Measurements from ENCODE around the gene BTNL8.

Gene BTNL8

DNA sequence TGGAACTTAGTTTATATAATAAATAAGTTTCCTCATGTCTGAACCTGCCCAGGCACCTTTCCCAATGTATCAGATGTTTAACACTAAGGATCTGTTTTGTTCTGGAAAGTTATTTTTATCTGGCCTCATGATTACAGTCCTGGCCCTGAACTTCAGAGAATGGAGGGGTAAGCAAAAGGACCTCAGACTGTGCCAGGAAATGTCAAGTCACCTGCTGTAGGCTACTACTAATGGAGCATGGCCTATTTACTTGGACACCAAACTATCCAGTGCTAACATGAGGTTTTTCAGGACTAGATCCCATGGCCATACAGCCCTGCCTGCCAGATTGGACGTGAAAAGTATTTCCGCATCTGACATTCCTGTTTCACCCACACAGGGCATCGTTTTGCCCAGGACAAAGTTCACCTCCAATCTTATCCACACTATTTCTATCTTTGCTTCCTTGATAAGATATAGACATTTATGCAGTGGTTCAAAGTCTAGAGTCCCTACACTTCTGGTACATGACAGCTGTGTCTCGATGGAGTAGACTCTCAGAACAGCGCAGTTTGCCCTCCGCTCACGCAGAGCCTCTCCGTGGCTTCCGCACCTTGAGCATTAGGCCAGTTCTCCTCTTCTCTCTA lies at the start of gene BTNL8:
Gene BTNL8 (plus strand): TSS at position 539 of the 626 bp plus-strand sequence. CDS start 152 bp downstream, outside the sequence.
- no peak for DNase-seq

DNA sequence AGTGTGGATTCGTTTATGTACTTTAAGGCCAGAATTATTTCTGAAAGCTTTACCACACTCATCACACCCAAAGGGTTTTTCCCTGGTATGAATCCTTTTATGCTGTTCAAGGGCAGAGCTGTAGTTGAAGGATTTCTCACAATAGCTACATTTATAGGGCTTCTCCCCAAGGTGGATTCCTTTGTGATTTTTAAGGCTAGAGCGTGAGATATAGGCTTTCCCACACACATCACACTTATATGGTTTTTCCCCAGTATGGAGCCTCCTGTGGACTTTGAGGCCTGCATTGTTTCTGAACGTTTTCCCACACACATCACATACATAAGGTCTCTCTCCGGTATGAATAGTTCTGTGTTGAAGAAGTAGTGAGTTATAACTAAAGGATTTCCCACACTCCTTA lies 49.1 kb upstream of the BTNL8 start:
- no peak for DNase-seq

GRCh38 chr5:180850434-180851078 lies 48.4 kb upstream of the BTNL8 start:
- no peak for DNase-seq

DNA sequence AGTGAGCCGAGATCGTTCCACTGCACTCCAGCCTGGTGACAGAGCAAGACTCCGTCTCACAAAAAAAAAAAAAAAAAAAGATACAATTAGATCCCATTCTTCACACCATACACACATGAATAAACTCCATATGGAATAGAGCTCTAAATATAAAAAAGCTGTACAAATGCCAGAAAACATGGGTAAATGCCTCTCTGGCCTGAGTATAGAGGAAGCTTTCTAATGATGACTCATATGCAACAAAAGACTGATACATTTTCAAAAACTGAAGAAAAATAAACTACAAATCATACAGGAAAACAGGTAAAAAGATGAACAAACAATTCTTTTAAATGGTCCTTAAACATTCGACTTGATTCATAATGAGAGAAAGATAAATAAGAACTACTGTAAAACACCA lies 46.5 kb upstream of the BTNL8 start:
- DNase-seq = no peak

- DNase-seq = no peak
Observed at GRCh38 chr5:180853121-180853847, 45.7 kb upstream of the BTNL8 start.

- no peak for DNase-seq
Observed at GRCh38 chr5:180853848-180854176, 45.1 kb upstream of the BTNL8 start.

GRCh38 chr5:180858586-180858985 lies 40.4 kb upstream of the BTNL8 start:
- DNase-seq = no peak

DNA sequence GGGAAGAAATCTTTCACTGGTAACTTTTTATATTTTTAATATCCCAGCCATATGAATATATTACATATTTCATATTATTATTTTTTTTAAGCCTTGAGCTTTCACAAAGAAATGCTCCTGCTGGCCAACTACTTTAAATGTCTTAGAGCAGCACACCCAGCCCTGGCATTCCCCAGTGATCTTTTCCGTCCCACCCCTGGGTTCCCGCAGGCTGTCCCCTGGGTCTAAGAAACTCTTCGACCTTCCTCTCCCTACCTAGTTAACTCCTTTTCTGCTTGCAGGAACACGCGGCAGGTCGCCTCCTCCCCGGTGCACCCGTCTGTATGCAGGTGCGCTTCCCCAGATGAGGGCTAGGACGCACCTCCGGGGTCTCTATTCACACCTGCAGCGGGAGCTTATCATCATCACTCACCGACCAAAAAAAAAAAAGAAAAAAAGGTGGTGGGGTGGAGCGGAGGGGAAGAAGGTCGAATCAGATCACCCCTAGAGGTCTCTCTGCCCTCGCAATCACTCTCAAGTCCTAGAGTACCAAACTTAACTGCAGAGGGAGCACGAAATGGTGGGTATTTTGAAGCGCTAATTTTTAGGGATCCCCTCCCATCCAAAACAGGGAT lies 38.6 kb upstream of the BTNL8 start:
- DNase-seq = peak; percentile 67

DNA sequence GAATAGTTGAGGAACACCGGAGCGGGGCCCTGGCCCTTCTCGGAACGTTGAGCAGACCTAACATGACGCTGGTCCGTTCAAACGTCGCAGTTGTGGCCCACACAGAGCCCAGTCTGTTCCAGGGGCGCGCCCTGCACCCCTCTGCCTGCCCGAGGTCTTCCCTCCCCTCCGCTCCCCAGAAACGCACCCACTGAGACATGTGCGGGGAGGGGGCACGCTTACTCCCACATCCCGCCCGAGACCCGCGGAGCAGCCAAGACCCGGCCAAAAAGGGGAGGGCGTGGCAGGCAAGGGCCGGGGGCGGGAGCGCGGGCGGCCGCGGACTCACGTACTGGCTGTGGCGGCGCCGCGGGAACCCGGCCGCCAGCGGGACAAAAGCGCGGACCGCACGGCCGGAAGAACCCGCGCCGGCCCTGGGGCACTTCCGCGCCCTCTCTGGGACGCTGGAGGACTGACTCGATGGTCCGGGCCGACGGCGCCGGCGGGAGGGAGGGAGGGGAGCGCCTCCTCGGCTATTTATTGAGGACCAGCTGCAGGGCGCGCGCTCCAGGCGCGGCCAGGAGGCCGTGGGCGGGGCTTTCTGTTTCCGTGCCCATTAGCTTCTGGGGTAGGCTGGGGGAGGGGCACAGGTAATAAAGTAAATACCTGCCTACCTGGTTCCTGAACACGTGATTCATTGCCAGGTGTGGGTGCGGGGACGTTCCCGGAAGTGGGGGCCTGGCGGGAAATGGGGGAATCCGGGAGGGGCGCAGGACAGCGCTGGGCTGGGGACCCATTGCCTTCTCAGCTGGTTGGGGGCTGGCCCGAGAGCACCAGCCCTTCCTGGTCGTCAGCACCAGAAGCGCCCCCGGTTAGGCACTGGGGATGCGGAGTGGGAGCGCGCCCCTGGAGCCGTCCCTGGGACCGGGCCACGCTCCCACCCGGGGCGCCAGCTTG lies 37.8 kb upstream of the BTNL8 start, which contains the start of gene ZFP62:
Gene ZFP62 (minus strand): TSS at position 390 of the 936 bp plus-strand sequence. CDS start 57 bp downstream, at position 333.
- peak; percentile 93 for DNase-seq

DNA sequence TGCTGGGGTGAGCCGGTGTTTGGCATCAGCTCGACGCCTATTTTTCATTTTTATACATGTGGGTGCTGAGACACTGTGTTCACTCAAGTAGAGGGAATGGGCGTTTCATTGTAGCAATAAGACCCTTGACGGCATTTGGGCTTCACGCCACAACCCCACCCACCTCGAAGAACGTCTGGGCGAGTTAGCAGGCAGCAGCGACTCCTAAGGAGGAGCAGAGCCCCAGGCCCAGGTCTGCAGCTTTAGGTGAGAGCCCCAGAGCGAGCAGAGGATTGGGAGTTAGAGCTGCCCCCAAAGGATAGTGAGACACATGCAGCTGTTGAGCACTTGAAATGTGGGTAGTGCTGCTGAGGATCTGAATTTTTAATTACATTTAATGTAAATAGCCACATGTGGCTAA lies 36.3 kb upstream of the BTNL8 start:
- DNase-seq = no peak

GRCh38 chr5:180865981-180866695 lies 32.8 kb upstream of the BTNL8 start:
- no peak for DNase-seq

GRCh38 chr5:180866985-180867384 lies 32.0 kb upstream of the BTNL8 start:
- no peak for DNase-seq

- peak; percentile 70 for DNase-seq
Observed at GRCh38 chr5:180868960-180869359, 30.0 kb upstream of the BTNL8 start.

DNA sequence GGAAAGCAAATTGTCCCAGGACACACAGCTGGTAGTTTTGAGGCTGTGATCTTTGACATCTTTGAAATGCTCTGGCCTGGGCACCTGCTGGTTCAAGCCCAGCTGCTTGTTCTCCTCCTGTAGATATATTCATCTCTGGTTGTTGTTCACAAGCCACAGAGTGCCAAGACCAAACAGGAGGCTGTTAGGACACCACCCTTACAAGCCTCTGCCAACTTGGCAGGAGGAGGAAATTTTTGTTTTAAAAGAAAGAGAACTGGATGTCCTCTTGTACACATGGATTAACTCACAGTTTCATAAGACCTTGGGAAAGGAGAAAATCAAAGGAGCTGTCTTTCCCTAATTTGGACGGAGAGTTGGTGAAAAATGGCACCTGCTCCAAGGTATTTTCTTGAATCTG lies 29.4 kb upstream of the BTNL8 start:
- DNase-seq = no peak

DNA sequence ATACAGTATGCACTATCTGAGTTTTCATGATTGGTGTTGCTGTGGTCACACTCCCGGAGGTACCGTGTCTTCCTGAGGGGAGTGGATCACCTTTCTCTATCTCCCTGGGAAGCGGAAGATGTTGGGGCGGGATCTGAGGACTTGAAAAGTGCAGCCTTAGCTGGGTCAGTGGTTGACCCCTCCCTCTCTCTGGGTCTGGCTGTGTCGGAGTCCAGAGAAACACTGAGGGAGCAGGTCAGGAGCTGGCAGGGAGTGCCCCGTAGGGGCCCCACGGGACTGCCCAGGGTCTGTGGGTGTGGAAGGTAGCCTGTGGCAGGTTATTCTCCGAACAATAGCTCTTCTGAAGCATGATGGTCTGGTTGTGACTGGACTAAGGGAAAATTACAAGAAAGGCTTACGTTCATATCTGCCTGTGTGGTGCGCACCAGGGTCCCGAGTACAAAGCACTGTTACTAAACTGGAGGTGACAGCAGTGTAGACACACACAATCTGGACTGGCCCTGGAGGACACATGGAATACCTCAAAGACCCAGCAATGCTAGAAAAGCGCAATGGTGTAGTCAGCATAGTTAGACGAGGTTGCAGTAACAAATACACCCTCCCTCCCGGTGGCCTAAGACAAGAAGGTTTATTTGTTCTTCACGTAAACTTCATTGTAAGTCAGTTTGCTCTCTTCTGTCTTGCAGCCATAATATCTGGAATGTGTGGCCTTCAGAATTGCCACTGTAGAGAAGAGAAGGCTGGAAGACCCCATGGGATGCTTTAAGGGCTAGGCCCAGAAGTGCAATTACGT lies 28.5 kb upstream of the BTNL8 start:
- DNase-seq = no peak

GRCh38 chr5:180872419-180872818 lies 26.5 kb upstream of the BTNL8 start:
- no peak for DNase-seq

DNA sequence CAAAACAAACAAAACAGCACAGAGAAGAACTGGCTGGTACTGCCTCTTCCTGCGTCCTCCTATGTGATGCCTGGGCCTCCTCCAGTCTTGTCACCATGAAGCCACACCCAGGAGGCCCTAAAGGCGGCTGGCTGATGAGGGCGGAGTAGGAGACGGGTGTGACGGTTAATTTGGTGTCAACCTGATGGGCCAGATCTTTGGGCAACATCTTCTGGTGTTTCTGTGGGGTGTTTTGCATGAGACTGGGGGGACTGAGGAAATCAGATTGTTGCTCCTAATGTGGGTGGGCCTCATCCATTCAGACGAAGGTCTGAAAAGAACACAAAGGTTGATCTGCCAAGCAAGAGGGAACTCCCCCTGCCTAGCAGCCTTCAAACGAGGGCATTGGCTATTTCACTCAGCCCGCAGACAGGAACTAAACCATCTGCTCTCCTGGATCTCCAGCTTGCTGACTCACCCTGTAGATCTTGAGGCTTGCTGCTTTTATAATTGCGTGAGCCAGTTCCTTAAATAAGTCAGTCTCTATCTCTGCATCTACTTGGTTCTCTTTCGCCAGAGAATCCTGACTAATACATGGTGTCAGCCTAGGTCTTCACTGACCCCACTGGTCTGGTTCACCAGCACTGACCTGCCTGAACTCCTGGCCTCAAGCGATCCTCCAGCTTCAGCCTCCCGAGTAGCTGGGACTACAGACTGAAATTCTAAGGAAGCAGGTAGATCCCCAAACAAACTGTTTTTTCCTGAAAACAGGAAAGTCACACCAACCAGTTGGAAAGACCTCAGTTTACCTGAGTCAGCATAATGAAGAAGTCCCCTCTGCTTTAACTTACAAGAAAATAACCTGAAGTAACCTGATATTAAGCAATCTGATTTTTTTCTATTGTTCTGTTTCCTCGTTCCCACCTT lies 25.1 kb upstream of the BTNL8 start:
- peak; percentile 20 for DNase-seq

DNA sequence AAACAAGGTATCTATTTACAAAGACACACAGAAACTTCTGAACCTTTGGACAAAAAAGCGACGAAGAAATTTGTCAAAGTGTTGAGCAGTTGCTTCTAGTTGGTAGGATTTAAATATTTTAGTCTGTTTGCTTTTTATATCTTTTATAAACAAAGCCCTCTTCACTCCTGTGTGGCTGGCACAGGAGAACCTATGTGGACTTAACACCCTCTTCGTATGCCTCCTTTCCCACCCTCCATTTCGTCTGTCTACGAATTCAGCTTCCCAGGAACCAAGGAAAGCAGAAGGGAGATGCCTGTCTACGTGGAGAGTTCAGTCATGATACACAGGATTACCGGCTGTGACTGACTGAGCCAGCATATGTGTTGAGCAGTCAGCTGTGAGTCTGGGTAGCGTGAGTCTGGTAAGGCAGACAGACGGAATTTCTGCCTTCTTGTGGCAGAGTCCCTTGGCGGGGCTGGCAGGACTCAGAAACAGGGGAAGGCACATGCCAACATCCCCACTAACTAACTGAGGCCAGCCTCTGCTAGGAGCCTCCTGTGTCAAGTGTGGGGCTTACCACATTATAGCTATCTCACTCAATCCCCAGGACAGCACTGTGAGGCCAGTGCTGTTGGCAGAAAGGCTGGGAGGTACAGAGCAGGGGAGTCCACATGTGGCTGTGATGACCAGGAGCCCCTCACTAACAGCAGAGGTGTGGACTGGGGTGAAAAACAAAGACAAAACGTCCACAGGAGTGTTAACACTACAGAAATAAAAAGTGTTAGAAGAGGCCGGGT lies 24.0 kb upstream of the BTNL8 start:
- DNase-seq = no peak

GRCh38 chr5:180875860-180876426 lies 23.0 kb upstream of the BTNL8 start:
- no peak for DNase-seq

Measured in activated CD4-positive, alpha-beta T cell treated with anti-CD3 and anti-CD28 coated beads, Interleukin-2, Interleukin-6, amounts not matched to agents 100 ng/mL and 50 ng/mL, durations not matched to agents 16 hours and 8 hours (primary cell).